PC-3 (cell line): ENCODE data around the gene SLC12A1.

Experiments
- CTCF ChIP-seq: fragments of 300-600 bp; sonication (generic); conservative IDR thresholded peaks from 2 replicates; pipeline ENCODE4 v1.5.1; 2017; ENCODE audit warnings: antibody characterized with exemption, low read depth, mild to moderate bottlenecking, low read length
- EZH2phosphoT487 ChIP-seq: fragments of 300-600 bp; sonication (generic); IDR thresholded peaks from 2 replicates; pipeline ENCODE4 v1.6.1; 2018; ENCODE audit warnings: mild to moderate bottlenecking, antibody characterized with exemption, low read length, borderline replicate concordance

- no peak for TF ChIP-seq CTCF
- TF ChIP-seq EZH2phosphoT487 = no peak
Observed at GRCh38 chr15:48170981-48171380, 35.1 kb upstream of the SLC12A1 start.
